ENCODE results near the gene CDH24. TPM values are rescaled to one million over a fixed set of nuclear protein-coding genes. Genes with fewer than 3 reads are reported as not detected.

Gene CDH24
- total and polyA plus RNA-seq, 2 donors (not counting 1 experiment from before 2014, with no cell fraction given), result 0.96 to 1.0 TPM

DNA sequence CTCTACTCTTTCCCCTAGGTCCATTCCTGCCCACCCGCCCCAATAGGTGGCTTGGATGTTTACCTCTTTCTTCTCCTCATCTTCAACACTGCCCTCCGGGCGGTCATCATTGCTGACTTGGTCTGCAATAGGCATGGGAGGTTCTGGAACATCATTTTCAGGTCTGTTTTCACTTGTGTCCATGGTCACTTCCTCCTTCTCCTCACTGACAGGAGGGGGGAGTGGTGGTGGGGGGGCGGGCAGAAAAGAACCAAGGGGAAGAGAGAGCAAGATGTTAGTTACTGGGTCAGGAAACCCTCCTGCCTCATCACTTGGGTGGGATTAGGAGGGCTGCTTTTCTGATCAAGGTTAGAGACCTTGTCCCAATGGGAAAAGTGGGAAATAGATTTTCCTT is 12.1 kb upstream of the CDH24 start:
- no peak overlapping the region for H2AFZ ChIP-seq (ENCODE audit: insufficient read depth, low read depth, low read length, poor library complexity, severe bottlenecking)
- Mint-ChIP-seq H3K4me3 (no peak overlapping the region), H3K4me1 (peaks cover 38% of the 10 kb centered on the region), H3K27me3 (no peaks in the 10 kb centered on the region), H3K27ac (peak overlapping the region; percentile 83), H3K9me3 (ENCODE audit: insufficient read depth) (no peaks in the 10 kb centered on the region)
- H3K27me3 ChIP-seq (replicated peaks in 1 of 4; ENCODE audit: control extremely low read depth in 1 of 4, control insufficient read depth in 3 of 4, insufficient read depth in 4 of 4, low read length in 3 of 4), result no peaks in the 10 kb centered on the region
- no peak overlapping the region for H3K9ac ChIP-seq (ENCODE audit: low read length)
- peak overlapping the region in 1 of 2 donors; percentile 28 for H3K27ac ChIP-seq (ENCODE audit: low read length in 2 of 2)
- peaks cover 47% of the 10 kb centered on the region for H3K79me2 ChIP-seq (ENCODE audit: control insufficient read depth, insufficient read depth, low read length)
- H3K4me1 ChIP-seq (ENCODE audit: control insufficient read depth in 2 of 2, insufficient read depth in 2 of 2, low read length in 2 of 2), result peaks cover 21 to 41% of the 10 kb centered on the region in 2 donors
- CTCF ChIA-PET, result interaction anchor here (0.7 to 19.1 kb wide), 45 partner anchors 8 to 695 kb away, joined by 3 to 1134 read pairs (median 4); partner anchors contain the start of genes ACIN1, AJUBA, C14orf119 and PPP1R3E
- ATAC-seq (ENCODE audit: low read depth) (no peak), DNase-seq (no peak)
- H3K4me2 ChIP-seq (replicated peaks; ENCODE audit: low read depth, low read length, poor library complexity, severe bottlenecking), result no peak overlapping the region
- WGBS (ENCODE audit: insufficient coverage), result no CpG with 5 or more reads among the region's 4 CpGs
- H3K9me3 ChIP-seq (ENCODE audit: control extremely low read depth in 1 of 3, control insufficient read depth in 2 of 3, insufficient read depth in 1 of 3, low read length in 2 of 3), result no peaks in the 10 kb centered on the region
- peaks cover 4 to 64% of the 10 kb centered on the region in 2 experiments for H3K36me3 ChIP-seq (replicated peaks in 1 of 2; ENCODE audit: control extremely low read depth in 1 of 2, control insufficient read depth in 1 of 2, extremely low read depth in 1 of 2, insufficient read depth in 2 of 2, low read length in 1 of 2)
- intact Hi-C loops (cut with micrococcal nuclease), result loop anchor here (1.0 kb wide), 2 partner anchors 13 to 118 kb away; no protein-coding TSS in a partner anchor
- POLR2A ChIA-PET, result interaction anchor here (0.5 to 1.1 kb wide), 2 partner anchors 91 to 252 kb away, joined by 3 to 8 read pairs; partner anchors contain the start of gene PABPN1
- TF ChIP-seq, protein P1, sequence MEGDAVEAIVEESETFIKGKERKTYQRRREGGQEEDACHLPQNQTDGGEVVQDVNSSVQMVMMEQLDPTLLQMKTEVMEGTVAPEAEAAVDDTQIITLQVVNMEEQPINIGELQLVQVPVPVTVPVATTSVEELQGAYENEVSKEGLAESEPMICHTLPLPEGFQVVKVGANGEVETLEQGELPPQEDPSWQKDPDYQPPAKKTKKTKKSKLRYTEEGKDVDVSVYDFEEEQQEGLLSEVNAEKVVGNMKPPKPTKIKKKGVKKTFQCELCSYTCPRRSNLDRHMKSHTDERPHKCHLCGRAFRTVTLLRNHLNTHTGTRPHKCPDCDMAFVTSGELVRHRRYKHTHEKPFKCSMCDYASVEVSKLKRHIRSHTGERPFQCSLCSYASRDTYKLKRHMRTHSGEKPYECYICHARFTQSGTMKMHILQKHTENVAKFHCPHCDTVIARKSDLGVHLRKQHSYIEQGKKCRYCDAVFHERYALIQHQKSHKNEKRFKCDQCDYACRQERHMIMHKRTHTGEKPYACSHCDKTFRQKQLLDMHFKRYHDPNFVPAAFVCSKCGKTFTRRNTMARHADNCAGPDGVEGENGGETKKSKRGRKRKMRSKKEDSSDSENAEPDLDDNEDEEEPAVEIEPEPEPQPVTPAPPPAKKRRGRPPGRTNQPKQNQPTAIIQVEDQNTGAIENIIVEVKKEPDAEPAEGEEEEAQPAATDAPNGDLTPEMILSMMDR (IDR thresholded peaks at IDR 0.05), result no peak
- TF ChIP-seq EZH2 (IDR thresholded peaks at IDR 0.05; ENCODE audit: borderline replicate concordance, insufficient read depth, low read depth, low read length, poor library complexity, severe bottlenecking), result no peak
- H4K20me1 ChIP-seq (ENCODE audit: control insufficient read depth, insufficient read depth, low read length, poor library complexity, severe bottlenecking), result peaks cover 45% of the 10 kb centered on the region
- no peak overlapping the region for H3K4me3 ChIP-seq (ENCODE audit: control extremely low read depth in 1 of 5, extremely low read depth in 1 of 5, insufficient read depth in 1 of 5, low read depth in 2 of 5, low read length in 4 of 5)

DNA sequence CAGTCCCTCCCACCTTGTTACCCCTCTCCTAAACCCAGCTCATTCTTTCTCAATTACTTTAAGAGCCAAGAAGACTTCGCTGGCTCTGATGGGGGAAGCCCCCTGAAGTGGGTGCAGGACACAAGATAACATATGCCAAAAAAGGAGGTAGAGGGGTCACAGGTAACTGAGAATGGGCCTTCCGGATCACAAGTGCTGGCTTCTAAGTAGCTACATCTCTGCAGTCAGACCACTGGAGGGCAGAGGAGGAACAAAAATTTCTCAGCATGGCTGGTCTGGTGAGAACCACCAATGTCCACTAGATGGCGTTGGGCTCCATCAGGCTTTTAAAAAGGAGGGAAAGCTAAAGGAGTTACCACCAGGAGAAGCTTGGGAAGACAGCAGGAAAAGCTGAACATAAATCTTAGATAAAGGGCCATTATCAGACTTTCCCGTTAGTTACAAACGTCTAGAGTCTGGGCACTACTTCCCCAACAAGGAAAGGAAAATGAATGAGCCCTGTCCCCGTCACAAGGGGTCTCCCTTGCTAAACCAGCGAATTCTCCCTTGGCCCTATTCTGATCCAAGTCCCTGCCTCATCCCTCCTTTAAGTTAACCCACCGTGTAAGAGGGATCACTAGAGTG is 11.6 kb upstream of the CDH24 start:
- TF ChIP-seq, protein P1 (IDR thresholded peaks at IDR 0.05), result peak; percentile 99
- no peak for TF ChIP-seq EZH2 (IDR thresholded peaks at IDR 0.05; ENCODE audit: borderline replicate concordance, insufficient read depth, low read depth, low read length, poor library complexity, severe bottlenecking)
- 30% methylated on average over 7 of the region's 8 CpGs for whole genome bisulfite sequencing (ENCODE audit: insufficient coverage)
- Histone ChIP-seq H2AFZ (ENCODE audit: insufficient read depth, low read depth, low read length, poor library complexity, severe bottlenecking) (no peak overlapping the region), H3K4me1 (ENCODE audit: control insufficient read depth in 2 of 2, insufficient read depth in 2 of 2, low read length in 2 of 2) (peaks cover 21 to 41% of the 10 kb centered on the region in 2 donors), H3K36me3 (replicated peaks in 1 of 2; ENCODE audit: control extremely low read depth in 1 of 2, control insufficient read depth in 1 of 2, extremely low read depth in 1 of 2, insufficient read depth in 2 of 2, low read length in 1 of 2) (peaks cover 4 to 64% of the 10 kb centered on the region in 2 experiments), H3K9ac (ENCODE audit: low read length) (no peak overlapping the region), H3K27ac (ENCODE audit: low read length in 2 of 2) (peak overlapping the region; percentile 10 to 28), H3K27me3 (replicated peaks in 1 of 4; ENCODE audit: control extremely low read depth in 1 of 4, control insufficient read depth in 3 of 4, insufficient read depth in 4 of 4, low read length in 3 of 4) (no peaks in the 10 kb centered on the region), H3K9me3 (ENCODE audit: control extremely low read depth in 1 of 3, control insufficient read depth in 2 of 3, insufficient read depth in 1 of 3, low read length in 2 of 3) (no peaks in the 10 kb centered on the region), H3K4me3 (ENCODE audit: control extremely low read depth in 1 of 5, extremely low read depth in 1 of 5, insufficient read depth in 1 of 5, low read depth in 2 of 5, low read length in 4 of 5) (no peak overlapping the region), H4K20me1 (ENCODE audit: control insufficient read depth, insufficient read depth, low read length, poor library complexity, severe bottlenecking) (peaks cover 47% of the 10 kb centered on the region), H3K4me2 (replicated peaks; ENCODE audit: low read depth, low read length, poor library complexity, severe bottlenecking) (no peak overlapping the region), H3K79me2 (ENCODE audit: control insufficient read depth, insufficient read depth, low read length) (peaks cover 50% of the 10 kb centered on the region)
- Mint-ChIP-seq H3K27me3 (no peaks in the 10 kb centered on the region), H3K4me3 (no peak overlapping the region), H3K27ac (peak overlapping the region; percentile 83), H3K4me1 (peaks cover 38% of the 10 kb centered on the region), H3K9me3 (ENCODE audit: insufficient read depth) (no peaks in the 10 kb centered on the region)
- DNase-seq (peak; percentile 87), ATAC-seq (ENCODE audit: low read depth) (peak; percentile 85)
- ChIA-PET POLR2A (interaction anchor here (0.5 to 1.1 kb wide), 4 partner anchors 10 to 252 kb away, joined by 3 to 8 read pairs (median 5); partner anchors contain the start of genes ACIN1, C14orf119 and PABPN1), CTCF (interaction anchor here (0.7 to 19.1 kb wide), 53 partner anchors 9 to 695 kb away, joined by 3 to 1134 read pairs (median 3); partner anchors contain the start of genes ACIN1, AJUBA, C14orf119 and PPP1R3E)
- intact Hi-C loops (cut with micrococcal nuclease), result loop anchor here (1.0 kb wide), 2 partner anchors 13 to 118 kb away; no protein-coding TSS in a partner anchor

Data from B cell (primary cell).